ENCODE results near the gene PAFAH1B1. TPM values are rescaled to one million over a fixed set of nuclear protein-coding genes. Genes with fewer than 3 reads are reported as not detected.
A peak's percentile ranks its signal among the peaks of the same experiment; 100 is the strongest.
"Not testable (repeated sequence)": the region's sequence is repeated elsewhere in the genome, so short reads cannot be mapped to it uniquely, and the experiment has no call there.

PAFAH1B1 gene
- total RNA-seq, 2 experiments from 2014 or later, result 159 to 168 TPM

GRCh38 chr17:2624292-2624731, 30.9 kb downstream of the PAFAH1B1 start:
- Mint-ChIP-seq H3K4me1 (ENCODE audit: low read depth) (peaks cover 67% of the 10 kb centered on the region), H3K27ac (peak overlapping the region; percentile 53), H3K27me3 (no peaks in the 10 kb centered on the region), H3K36me3 (ENCODE audit: low read depth) (peaks cover 59% of the 10 kb centered on the region), H3K4me3 (no peak overlapping the region), H3K9me3 (peaks cover 22% of the 10 kb centered on the region)
- ChIA-PET POLR2A (no interaction called here), CTCF (interaction anchor here (1.3 kb wide), 1 partner anchor 15 kb away, joined by 3 read pairs; no protein-coding TSS in a partner anchor)
- intact Hi-C loops (cut with micrococcal nuclease), result no loop called here
- TF ChIP-seq, protein P1, sequence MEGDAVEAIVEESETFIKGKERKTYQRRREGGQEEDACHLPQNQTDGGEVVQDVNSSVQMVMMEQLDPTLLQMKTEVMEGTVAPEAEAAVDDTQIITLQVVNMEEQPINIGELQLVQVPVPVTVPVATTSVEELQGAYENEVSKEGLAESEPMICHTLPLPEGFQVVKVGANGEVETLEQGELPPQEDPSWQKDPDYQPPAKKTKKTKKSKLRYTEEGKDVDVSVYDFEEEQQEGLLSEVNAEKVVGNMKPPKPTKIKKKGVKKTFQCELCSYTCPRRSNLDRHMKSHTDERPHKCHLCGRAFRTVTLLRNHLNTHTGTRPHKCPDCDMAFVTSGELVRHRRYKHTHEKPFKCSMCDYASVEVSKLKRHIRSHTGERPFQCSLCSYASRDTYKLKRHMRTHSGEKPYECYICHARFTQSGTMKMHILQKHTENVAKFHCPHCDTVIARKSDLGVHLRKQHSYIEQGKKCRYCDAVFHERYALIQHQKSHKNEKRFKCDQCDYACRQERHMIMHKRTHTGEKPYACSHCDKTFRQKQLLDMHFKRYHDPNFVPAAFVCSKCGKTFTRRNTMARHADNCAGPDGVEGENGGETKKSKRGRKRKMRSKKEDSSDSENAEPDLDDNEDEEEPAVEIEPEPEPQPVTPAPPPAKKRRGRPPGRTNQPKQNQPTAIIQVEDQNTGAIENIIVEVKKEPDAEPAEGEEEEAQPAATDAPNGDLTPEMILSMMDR (IDR thresholded peaks at IDR 0.05), result no peak
- DNase-seq (no peak), ATAC-seq (no peak)

- POLR2A ChIA-PET; H3K4me3 Mint-ChIP-seq; intact Hi-C loops (cut with micrococcal nuclease); DNase-seq; H3K27me3 Mint-ChIP-seq; ATAC-seq; CTCF ChIA-PET: not testable (repeated sequence)
- peaks cover 27% of the 10 kb centered on the region for H3K9me3 Mint-ChIP-seq
- peak overlapping the region; percentile 58 for H3K27ac Mint-ChIP-seq
- peaks cover 77% of the 10 kb centered on the region for H3K4me1 Mint-ChIP-seq (ENCODE audit: low read depth)
- peaks cover 65% of the 10 kb centered on the region for H3K36me3 Mint-ChIP-seq (ENCODE audit: low read depth)
Observed at GRCh38 chr17:2626626-2627219, 33.3 kb downstream of the PAFAH1B1 start.

DNA sequence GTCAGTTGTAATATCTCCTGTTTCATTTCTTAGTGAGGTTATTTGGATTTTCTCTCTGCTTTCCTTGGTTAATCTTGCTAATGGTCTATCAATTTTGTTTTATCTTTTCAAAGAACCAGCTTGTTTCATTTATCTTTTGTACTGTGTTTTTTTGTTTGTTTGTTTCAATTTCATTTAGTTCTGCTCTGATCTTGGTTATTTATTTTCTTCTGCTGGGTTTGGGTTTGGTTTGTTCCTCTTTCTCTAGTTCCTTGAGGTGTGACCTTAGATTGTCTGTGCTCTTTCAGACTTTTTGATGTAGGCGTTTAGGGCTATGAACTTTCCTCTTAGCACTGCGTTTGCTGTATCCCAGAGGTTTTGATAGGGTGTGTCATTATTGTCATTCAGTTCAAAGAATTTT, 35.5 kb downstream of the PAFAH1B1 start:
- peaks cover 27% of the 10 kb centered on the region for H3K9me3 Mint-ChIP-seq
- intact Hi-C loops (cut with micrococcal nuclease); H3K4me3 Mint-ChIP-seq; H3K27me3 Mint-ChIP-seq; DNase-seq; POLR2A ChIA-PET; CTCF ChIA-PET; ATAC-seq: not testable (repeated sequence)
- peak overlapping the region; percentile 58 for H3K27ac Mint-ChIP-seq
- peaks cover 50% of the 10 kb centered on the region for H3K36me3 Mint-ChIP-seq (ENCODE audit: low read depth)
- peaks cover 74% of the 10 kb centered on the region for H3K4me1 Mint-ChIP-seq (ENCODE audit: low read depth)

DNA sequence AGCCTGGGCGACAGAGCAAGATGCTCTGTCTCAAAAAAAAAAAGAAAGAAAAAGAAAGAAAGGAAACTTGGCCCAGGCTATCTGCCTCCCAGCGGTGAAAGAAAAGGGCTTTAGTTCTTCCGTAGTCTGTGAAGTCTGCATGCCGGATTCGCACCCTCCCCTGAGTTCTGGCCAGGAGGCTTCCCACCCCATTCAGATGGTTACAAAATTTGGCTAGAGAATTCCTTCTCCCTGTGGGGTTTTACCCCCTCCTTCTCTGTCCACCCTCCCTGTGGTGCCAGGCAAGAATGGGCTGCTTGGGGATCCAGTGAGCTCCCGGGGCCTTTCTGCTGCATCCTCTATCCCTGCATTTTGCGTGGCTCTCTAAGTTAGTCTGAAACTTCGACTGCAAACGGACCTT, 37.8 kb downstream of the PAFAH1B1 start:
- Mint-ChIP-seq H3K4me1 (ENCODE audit: low read depth) (peaks cover 75% of the 10 kb centered on the region), H3K9me3 (peaks cover 27% of the 10 kb centered on the region), H3K27ac (no peak overlapping the region), H3K36me3 (ENCODE audit: low read depth) (peaks cover 50% of the 10 kb centered on the region), H3K4me3 (no peak overlapping the region), H3K27me3 (no peaks in the 10 kb centered on the region)
- intact Hi-C loops (cut with micrococcal nuclease), result no loop called here
- ChIA-PET CTCF (interaction anchor here (1.0 kb wide), 1 partner anchor 249 kb away, joined by 3 read pairs; no protein-coding TSS in a partner anchor), POLR2A (interaction anchor here (0.6 kb wide), 1 partner anchor 1263 kb away, joined by 3 read pairs; no protein-coding TSS in a partner anchor)
- ATAC-seq, result no peak
- TF ChIP-seq, protein P1 (IDR thresholded peaks at IDR 0.05), result no peak
- no peak for DNase-seq

- Mint-ChIP-seq H3K4me3 (no peak overlapping the region), H3K4me1 (ENCODE audit: low read depth) (peaks cover 56% of the 10 kb centered on the region), H3K36me3 (ENCODE audit: low read depth) (peaks cover 34% of the 10 kb centered on the region), H3K9me3 (peaks cover 4% of the 10 kb centered on the region), H3K27me3 (no peaks in the 10 kb centered on the region), H3K27ac (peak overlapping the region; percentile 71)
- TF ChIP-seq, protein P1 (IDR thresholded peaks at IDR 0.05), result no peak
- ChIA-PET POLR2A (interaction anchor here (1.5 kb wide), 1 partner anchor 13 kb away, joined by 3 read pairs; no protein-coding TSS in a partner anchor), CTCF (interaction anchor here (1.1 kb wide), 1 partner anchor 13 kb away, joined by 3 read pairs; no protein-coding TSS in a partner anchor)
- DNase-seq (peak; percentile 11), ATAC-seq (no peak)
- intact Hi-C loops (cut with micrococcal nuclease), result no loop called here
Observed at GRCh38 chr17:2634361-2634960, 41.0 kb downstream of the PAFAH1B1 start.

- POLR2A ChIA-PET, result interaction anchor here (1.4 kb wide), 1 partner anchor 15 kb away, joined by 3 read pairs; no protein-coding TSS in a partner anchor
- Mint-ChIP-seq H3K9me3 (no peaks in the 10 kb centered on the region), H3K27me3 (no peaks in the 10 kb centered on the region), H3K36me3 (ENCODE audit: low read depth) (peaks cover 31% of the 10 kb centered on the region), H3K4me1 (ENCODE audit: low read depth) (peaks cover 51% of the 10 kb centered on the region), H3K4me3 (no peak overlapping the region), H3K27ac (no peak overlapping the region)
- DNase-seq, result no peak
- TF ChIP-seq, protein P1 (IDR thresholded peaks at IDR 0.05), result no peak
- CTCF ChIA-PET, result interaction anchor here (1.1 kb wide), 1 partner anchor 14 kb away, joined by 3 read pairs; no protein-coding TSS in a partner anchor
- intact Hi-C loops (cut with micrococcal nuclease), result no loop called here
- no peak for ATAC-seq
Observed at GRCh38 chr17:2635241-2635640, 41.8 kb downstream of the PAFAH1B1 start.
